ENCODE results near the gene SLC19A1.

DNA sequence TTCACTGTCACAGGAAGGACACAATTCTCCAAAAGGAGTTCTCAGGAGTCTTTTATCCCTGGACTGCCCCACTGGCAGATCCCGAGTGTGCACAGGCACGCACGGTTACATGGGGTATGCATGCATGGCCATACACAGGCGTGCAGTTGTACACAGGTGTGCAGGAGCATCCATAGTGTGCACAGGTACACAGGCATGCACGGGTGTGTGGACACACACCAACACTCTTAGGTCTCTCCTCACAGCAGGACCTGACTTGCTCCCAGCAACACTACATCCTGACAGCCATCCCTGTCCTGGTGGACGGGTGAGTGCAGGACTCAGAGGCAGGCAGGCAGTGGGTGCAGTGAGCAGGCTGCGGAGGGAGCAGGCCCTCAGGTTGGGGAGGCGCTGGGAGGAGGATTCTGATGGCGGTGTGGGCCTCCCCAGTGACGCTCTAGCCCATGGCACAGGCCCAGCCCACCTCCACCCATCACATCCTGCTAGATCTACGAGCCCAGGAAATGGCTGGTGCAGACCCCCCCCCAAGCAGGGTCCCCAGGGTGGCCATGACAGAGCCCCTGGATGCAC, 28.4 kb downstream of the SLC19A1 start:
- TF ChIP-seq, protein P1, sequence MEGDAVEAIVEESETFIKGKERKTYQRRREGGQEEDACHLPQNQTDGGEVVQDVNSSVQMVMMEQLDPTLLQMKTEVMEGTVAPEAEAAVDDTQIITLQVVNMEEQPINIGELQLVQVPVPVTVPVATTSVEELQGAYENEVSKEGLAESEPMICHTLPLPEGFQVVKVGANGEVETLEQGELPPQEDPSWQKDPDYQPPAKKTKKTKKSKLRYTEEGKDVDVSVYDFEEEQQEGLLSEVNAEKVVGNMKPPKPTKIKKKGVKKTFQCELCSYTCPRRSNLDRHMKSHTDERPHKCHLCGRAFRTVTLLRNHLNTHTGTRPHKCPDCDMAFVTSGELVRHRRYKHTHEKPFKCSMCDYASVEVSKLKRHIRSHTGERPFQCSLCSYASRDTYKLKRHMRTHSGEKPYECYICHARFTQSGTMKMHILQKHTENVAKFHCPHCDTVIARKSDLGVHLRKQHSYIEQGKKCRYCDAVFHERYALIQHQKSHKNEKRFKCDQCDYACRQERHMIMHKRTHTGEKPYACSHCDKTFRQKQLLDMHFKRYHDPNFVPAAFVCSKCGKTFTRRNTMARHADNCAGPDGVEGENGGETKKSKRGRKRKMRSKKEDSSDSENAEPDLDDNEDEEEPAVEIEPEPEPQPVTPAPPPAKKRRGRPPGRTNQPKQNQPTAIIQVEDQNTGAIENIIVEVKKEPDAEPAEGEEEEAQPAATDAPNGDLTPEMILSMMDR (IDR thresholded peaks at IDR 0.05): no peak
- no peak for TF ChIP-seq POLR2A (IDR thresholded peaks at IDR 0.05)

Measured in Peyer's patch (tissue), 4 donors.